Measurements from ENCODE around the gene TNRC18.

The TNRC18 gene

DNA sequence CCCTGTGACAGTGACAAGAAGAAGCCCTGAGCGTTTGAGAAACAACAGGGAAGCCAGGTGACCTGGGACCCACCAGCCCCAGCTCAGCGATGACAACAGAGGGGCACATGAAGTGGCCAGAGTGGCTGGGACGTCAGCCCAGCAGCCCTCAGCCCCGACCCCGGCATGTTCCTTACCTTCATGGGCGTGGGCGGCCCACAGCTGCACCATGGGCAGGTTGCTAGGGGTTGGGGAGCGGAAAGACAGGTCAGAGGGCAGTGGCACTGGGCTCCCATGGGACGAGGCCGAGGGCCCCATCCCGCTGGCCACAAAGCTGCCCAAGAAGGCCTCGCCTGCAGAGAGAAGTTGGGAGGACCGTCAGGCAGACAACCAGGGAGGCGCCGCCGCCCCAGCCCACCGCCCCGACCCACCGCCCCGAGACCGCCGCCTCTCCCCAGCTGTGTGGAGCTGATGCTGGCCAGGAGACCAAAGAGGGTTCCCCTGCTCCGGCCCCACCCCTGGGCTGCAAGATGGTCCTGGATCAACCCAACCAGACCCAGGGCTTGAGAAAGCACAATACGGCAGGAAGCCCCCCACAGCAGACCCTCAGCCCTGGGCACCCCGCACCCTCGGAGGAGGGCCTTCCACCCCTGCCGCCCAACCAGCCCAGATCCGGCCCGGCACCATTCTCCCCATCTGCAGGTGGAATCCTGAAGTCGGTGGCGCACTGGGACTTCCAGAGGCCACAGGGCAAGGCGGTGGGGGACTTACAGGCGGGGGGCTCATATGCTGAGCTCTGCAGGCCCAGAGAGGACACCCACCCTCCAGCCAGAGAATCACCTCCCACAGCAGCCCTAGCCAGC is 29.1 kb downstream of the TNRC18 start:
- Mint-ChIP-seq H3K4me3 (peak overlapping the region; percentile 80 to 81), H3K27ac (peak overlapping the region; percentile 19 to 82), H3K27me3 (no peaks in the 10 kb centered on the region), H3K36me3 (ENCODE audit: insufficient read depth) (peaks cover 55% of the 10 kb centered on the region), H3K4me1 (ENCODE audit: low read depth in 2 of 2) (peaks cover 27 to 32% of the 10 kb centered on the region in 2 donors), H3K9me3 (no peaks in the 10 kb centered on the region)
- no peak for DNase-seq
- no peak for ATAC-seq (replicated peaks)

DNA sequence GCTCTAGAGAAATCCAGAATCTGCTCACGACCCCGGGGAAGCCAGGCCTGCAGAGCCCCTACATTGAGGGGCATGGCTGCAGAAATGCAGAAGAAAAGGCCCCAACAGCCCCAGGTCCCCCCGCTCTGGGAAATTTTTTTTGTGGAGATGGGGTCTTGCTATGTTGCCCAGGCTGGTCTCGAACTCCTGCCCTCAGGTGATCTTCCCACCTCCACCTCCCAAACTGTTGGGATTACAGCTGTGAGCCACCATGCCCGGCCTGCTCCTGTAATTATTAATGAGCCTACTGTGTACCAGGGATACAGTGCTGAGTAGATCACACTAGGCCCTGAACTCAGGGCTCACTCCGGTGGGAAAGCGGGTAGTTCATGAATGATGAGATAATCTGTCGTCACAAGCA is 29.9 kb downstream of the TNRC18 start:
- ATAC-seq (replicated peaks) (no peak), DNase-seq (no peak)
- Mint-ChIP-seq H3K4me1 (ENCODE audit: low read depth in 2 of 2) (peaks cover 27 to 32% of the 10 kb centered on the region in 2 donors), H3K27me3 (no peaks in the 10 kb centered on the region), H3K9me3 (no peaks in the 10 kb centered on the region), H3K4me3 (peak overlapping the region; percentile 58 to 69), H3K36me3 (ENCODE audit: insufficient read depth) (peaks cover 60% of the 10 kb centered on the region), H3K27ac (peak overlapping the region in 1 of 2 donors; percentile 82)

GRCh38 chr7:5393328-5393727 is 30.3 kb downstream of the TNRC18 start:
- Mint-ChIP-seq H3K9me3 (no peaks in the 10 kb centered on the region), H3K27me3 (no peaks in the 10 kb centered on the region), H3K4me3 (peak overlapping the region; percentile 35 to 40), H3K36me3 (ENCODE audit: insufficient read depth) (peaks cover 60% of the 10 kb centered on the region), H3K27ac (peak overlapping the region in 1 of 2 donors; percentile 57), H3K4me1 (ENCODE audit: low read depth in 2 of 2) (peaks cover 27 to 30% of the 10 kb centered on the region in 2 donors)
- ATAC-seq (replicated peaks) (no peak), DNase-seq (no peak)

DNA sequence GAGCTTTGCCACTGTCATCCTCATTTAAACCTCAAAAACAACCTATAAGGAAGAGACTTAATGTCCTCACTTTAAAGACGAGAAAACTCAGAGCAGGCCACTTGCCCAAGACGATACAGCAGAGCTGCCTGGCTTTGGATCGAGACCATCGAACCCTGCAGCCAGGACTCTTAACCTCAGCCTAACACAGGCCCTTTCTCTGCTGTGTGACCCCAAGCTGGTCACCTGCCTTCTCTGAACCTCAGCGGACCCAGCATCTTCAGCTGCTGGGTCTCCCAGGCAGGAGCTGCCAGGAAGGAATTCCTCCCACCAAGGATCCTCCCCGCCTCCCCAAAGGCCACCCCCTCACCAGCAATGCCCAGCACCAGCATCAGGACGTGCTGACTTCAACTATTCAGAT is 32.7 kb downstream of the TNRC18 start:
- no peak overlapping the region for H3K4me3 Mint-ChIP-seq
- ATAC-seq (replicated peaks) = no peak
- H3K36me3 Mint-ChIP-seq (ENCODE audit: insufficient read depth) = peaks cover 63% of the 10 kb centered on the region
- H3K27me3 Mint-ChIP-seq = no peaks in the 10 kb centered on the region
- no peak for DNase-seq
- no peaks in the 10 kb centered on the region for H3K9me3 Mint-ChIP-seq
- H3K27ac Mint-ChIP-seq = peak overlapping the region in 1 of 2 donors; percentile 53
- peaks cover 20 to 27% of the 10 kb centered on the region in 2 donors for H3K4me1 Mint-ChIP-seq (ENCODE audit: low read depth in 2 of 2)

DNA sequence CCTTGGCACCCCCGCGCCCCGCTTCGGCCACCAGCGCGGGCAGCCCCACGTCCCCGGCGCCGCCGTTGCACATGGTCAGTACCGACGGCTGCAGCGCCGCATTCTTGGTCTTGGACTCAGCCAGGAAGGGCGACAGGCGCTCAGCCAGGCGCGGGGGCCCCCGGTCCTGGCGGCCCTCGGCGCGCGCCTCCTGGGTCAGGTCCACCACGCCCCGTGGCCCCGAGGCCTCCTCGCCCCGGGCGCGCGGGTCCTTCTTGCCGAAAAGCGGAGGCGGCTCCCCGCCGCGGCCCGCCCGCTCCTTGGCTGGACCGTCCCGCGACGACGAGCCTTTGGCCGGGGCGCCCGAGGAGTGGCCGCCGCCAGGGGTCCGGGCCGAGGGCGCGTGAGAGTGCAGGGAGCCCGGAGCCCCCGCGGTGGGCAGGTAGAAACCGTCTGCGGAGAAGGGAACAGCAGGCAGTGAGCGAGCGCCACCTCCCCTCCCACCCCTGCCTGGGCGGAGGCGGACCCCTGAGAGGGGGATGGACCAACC is 34.7 kb downstream of the TNRC18 start:
- peaks cover 18 to 33% of the 10 kb centered on the region in 2 donors for H3K4me1 Mint-ChIP-seq (ENCODE audit: low read depth in 2 of 2)
- H3K27ac Mint-ChIP-seq = no peak overlapping the region
- H3K36me3 Mint-ChIP-seq (ENCODE audit: insufficient read depth) = peaks cover 75% of the 10 kb centered on the region
- H3K9me3 Mint-ChIP-seq = no peaks in the 10 kb centered on the region
- DNase-seq (no peak), ATAC-seq (replicated peaks) (no peak)
- H3K27me3 Mint-ChIP-seq = no peaks in the 10 kb centered on the region
- no peak overlapping the region for H3K4me3 Mint-ChIP-seq

- Mint-ChIP-seq H3K27me3 (no peaks in the 10 kb centered on the region), H3K36me3 (ENCODE audit: insufficient read depth) (peaks cover 69% of the 10 kb centered on the region), H3K27ac (no peak overlapping the region)
These were observed 35.2 kb downstream of the TNRC18 start for GRCh38 chr7:5388273-5388901.

GRCh38 chr7:5387711-5388245 is 35.9 kb downstream of the TNRC18 start:
- no peaks in the 10 kb centered on the region for H3K27me3 Mint-ChIP-seq
- DNase-seq = no peak
- H3K4me3 Mint-ChIP-seq = no peak overlapping the region
- H3K9me3 Mint-ChIP-seq = no peaks in the 10 kb centered on the region
- peaks cover 65% of the 10 kb centered on the region for H3K36me3 Mint-ChIP-seq (ENCODE audit: insufficient read depth)
- H3K27ac Mint-ChIP-seq = no peak overlapping the region
- peaks cover 16 to 29% of the 10 kb centered on the region in 2 donors for H3K4me1 Mint-ChIP-seq (ENCODE audit: low read depth in 2 of 2)
- ATAC-seq (replicated peaks) = no peak

More at GRCh38 chr7:5388273-5388901, 35.2 kb downstream of the TNRC18 start:
- Mint-ChIP-seq H3K9me3 (no peaks in the 10 kb centered on the region), H3K4me3 (no peak overlapping the region), H3K4me1 (ENCODE audit: low read depth in 2 of 2) (peaks cover 15 to 30% of the 10 kb centered on the region in 2 donors)
- ATAC-seq (replicated peaks) (no peak), DNase-seq (no peak)

DNA sequence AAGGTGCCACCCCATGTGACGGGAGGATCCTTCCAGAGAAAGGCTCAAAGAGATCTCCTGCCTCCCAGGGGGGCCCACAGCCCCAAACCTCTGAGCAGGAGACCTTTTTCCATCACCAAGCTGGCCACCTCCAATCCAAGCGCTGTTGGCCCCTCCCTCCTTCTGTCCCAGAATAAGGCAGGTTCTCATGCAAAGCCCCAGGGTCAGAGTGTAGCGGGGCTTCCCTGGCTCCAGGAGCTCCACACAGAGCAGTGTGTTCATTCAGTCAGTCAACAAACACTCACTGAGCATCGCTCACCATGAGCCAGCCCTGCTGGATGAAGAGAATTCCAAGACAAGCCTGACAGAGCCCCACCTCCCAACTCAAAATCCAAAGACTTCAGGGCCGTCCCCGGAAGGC is 39.0 kb downstream of the TNRC18 start:
- DNase-seq (no peak), ATAC-seq (replicated peaks) (no peak)
- Mint-ChIP-seq H3K36me3 (ENCODE audit: insufficient read depth) (peaks cover 39% of the 10 kb centered on the region), H3K9me3 (no peaks in the 10 kb centered on the region), H3K4me1 (ENCODE audit: low read depth in 2 of 2) (peaks cover 26 to 38% of the 10 kb centered on the region in 2 donors), H3K27ac (peak overlapping the region; percentile 65 to 78), H3K4me3 (peak overlapping the region in 1 of 2 donors; percentile 54), H3K27me3 (no peaks in the 10 kb centered on the region)

DNA sequence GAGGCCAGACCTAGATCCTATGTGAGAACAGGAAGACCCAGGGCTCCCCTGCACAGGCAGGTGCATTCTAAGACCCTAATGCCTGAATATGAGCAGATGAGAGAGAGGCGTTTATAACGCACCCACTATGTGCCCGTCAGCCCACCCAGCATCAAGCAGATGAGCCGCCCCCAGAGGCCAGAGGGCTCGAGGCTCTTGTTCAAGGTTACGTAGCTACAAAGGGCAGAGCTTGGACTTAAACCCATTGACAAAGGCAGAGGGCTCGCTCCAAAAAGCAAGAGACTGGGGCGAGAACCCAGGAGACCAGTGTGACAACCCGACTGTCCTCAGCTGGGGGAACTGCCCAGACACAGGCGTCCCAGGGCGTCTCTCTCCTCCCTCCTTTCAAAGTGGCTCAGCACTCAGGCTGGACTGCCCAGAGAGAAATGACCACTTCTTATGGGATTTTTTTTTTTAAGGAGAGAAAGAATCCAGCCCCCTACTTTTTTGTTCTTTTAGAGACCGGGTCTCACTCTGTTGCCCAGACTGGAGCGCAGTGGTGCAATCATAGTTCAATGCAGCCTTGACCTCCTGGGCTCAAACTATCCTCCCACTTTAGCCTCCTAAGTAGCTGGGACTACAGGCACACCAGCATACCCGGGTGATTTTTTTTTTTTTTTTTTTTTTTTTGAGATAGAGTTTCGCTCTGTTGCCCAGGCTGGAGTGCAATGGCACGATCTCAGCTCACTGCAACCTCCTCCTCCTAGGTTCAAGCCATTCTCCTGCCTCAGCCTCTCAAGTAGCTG is 40.1 kb downstream of the TNRC18 start:
- DNase-seq (no peak), ATAC-seq (replicated peaks) (no peak)
- peak overlapping the region; percentile 78 to 83 for H3K27ac Mint-ChIP-seq
- no peaks in the 10 kb centered on the region for H3K9me3 Mint-ChIP-seq
- peaks cover 32% of the 10 kb centered on the region for H3K36me3 Mint-ChIP-seq (ENCODE audit: insufficient read depth)
- no peaks in the 10 kb centered on the region for H3K27me3 Mint-ChIP-seq
- peak overlapping the region; percentile 44 to 46 for H3K4me3 Mint-ChIP-seq
- peaks cover 29 to 38% of the 10 kb centered on the region in 2 donors for H3K4me1 Mint-ChIP-seq (ENCODE audit: low read depth in 2 of 2)

- peak overlapping the region; percentile 9 to 44 for H3K4me3 Mint-ChIP-seq
- no peaks in the 10 kb centered on the region for H3K27me3 Mint-ChIP-seq
These were observed 41.2 kb downstream of the TNRC18 start for GRCh38 chr7:5382281-5382892.

GRCh38 chr7:5381071-5381772 is 42.4 kb downstream of the TNRC18 start:
- ATAC-seq (replicated peaks) = no peak
- H3K4me3 Mint-ChIP-seq = no peak overlapping the region

More at GRCh38 chr7:5382281-5382892, 41.2 kb downstream of the TNRC18 start:
- H3K9me3 Mint-ChIP-seq = no peaks in the 10 kb centered on the region
- H3K36me3 Mint-ChIP-seq (ENCODE audit: insufficient read depth) = peaks cover 30% of the 10 kb centered on the region
- ATAC-seq (replicated peaks) = no peak
- DNase-seq = no peak
- H3K27ac Mint-ChIP-seq = peak overlapping the region; percentile 73 to 83
- H3K4me1 Mint-ChIP-seq (ENCODE audit: low read depth in 2 of 2) = peaks cover 31 to 37% of the 10 kb centered on the region in 2 donors

More at GRCh38 chr7:5381071-5381772, 42.4 kb downstream of the TNRC18 start:
- H3K9me3 Mint-ChIP-seq = no peaks in the 10 kb centered on the region
- H3K27ac Mint-ChIP-seq = peak overlapping the region; percentile 63 to 91
- H3K36me3 Mint-ChIP-seq (ENCODE audit: insufficient read depth) = peaks cover 23% of the 10 kb centered on the region
- peaks cover 32 to 34% of the 10 kb centered on the region in 2 donors for H3K4me1 Mint-ChIP-seq (ENCODE audit: low read depth in 2 of 2)
- no peaks in the 10 kb centered on the region for H3K27me3 Mint-ChIP-seq
- no peak for DNase-seq

Data from effector memory CD8-positive, alpha-beta T cell (primary cell).